ENCODE data around the gene TRIM17.

TRIM17 gene

DNA sequence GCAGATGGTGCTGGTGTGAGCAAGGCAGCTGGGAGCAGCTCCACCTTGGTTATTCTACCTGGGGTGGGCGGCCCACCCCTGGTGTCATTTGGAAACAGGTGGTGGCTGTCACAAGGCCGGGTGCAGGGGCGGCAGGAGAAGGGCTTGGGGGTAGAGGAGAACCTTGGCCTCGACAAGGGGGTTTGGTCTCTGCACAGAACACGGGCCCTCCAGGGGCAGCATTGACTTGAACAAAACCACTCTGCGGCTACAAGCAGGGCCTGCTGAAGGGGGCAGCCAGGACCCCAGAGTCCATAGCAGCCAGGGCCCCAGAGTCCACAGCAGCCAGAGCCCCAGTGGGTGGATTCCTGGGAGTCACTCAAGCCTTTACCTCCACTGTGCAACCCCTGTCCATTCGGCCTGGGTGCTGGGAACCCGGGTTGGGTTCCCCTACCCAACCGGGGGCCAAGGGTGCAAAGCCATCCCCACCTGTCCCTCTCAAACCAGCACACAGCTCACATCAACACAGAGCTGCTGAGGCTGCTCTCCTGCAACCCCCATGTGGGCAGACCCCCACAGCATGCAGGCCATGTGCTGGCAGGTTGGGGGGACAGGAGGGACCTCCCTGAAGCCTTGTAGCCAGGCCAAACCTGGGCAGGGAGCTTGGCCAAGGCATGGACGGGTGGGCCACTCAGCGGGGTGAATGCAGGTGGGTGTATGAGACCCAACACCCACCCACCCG lies 17.8 kb downstream of the TRIM17 start:
- no peaks in the 10 kb centered on the region; the same call in 1 of the 2 replicates for H3K4me1 ChIP-seq (ENCODE audit: control insufficient read depth, insufficient read depth, low read length)
- no peak overlapping the region for H3K4me3 ChIP-seq (ENCODE audit: low read depth, low read length)
- H3K27ac ChIP-seq (ENCODE audit: extremely low read depth, low read depth, low read length): no peak overlapping the region
- POLR2A ChIA-PET: interaction anchor here (0.7 kb wide), 1 partner anchor 131 kb away, joined by 4 read pairs; no protein-coding TSS in a partner anchor
- CTCF ChIA-PET: interaction anchor here (0.6 kb wide), 1 partner anchor 466 kb away, joined by 3 read pairs; no protein-coding TSS in a partner anchor
- H3K9me3 ChIP-seq (ENCODE audit: control insufficient read depth, insufficient read depth, low read depth, low read length): no peaks in the 10 kb centered on the region
- H3K36me3 ChIP-seq (ENCODE audit: control insufficient read depth in 2 of 2, insufficient read depth in 1 of 2, low read length in 2 of 2): peaks cover 20 to 96% of the 10 kb centered on the region in 2 experiments; a peak in 2 of 3 replicates
- no peak for TF ChIP-seq ZNF239 (tag by site-specific recombination; IDR thresholded peaks at IDR 0.05)
- TF ChIP-seq, protein P1, sequence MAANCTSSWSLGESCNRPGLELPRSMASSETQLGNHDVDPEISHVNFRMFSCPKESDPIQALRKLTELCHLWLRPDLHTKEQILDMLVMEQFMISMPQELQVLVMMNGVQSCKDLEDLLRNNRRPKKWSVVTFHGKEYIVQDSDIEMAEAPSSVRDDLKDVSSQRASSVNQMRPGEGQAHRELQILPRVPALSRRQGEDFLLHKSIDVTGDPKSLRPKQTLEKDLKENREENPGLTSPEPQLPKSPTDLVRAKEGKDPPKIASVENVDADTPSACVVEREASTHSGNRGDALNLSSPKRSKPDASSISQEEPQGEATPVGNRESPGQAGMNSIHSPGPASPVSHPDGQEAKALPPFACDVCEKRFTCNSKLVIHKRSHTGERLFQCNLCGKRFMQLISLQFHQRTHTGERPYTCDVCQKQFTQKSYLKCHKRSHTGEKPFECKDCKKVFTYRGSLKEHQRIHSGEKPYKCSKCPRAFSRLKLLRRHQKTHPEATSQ (tag by site-specific recombination; IDR thresholded peaks at IDR 0.05): no peak
- TF ChIP-seq SCRT2 (tag by site-specific recombination; IDR thresholded peaks at IDR 0.05): no peak
- TF ChIP-seq ZBTB1 (tag by site-specific recombination; IDR thresholded peaks at IDR 0.05): no peak
- no peak for TF ChIP-seq ZNF549 (tag by site-specific recombination; IDR thresholded peaks at IDR 0.05)
- TF ChIP-seq ZNF37A (tag by site-specific recombination; IDR thresholded peaks at IDR 0.05): no peak
- no peak for TF ChIP-seq ZNF311 (tag by site-specific recombination; IDR thresholded peaks at IDR 0.05; ENCODE audit: borderline replicate concordance)
- TF ChIP-seq ZNF670 (tag by site-specific recombination; IDR thresholded peaks at IDR 0.05; ENCODE audit: low read depth): no peak
- TF ChIP-seq ZNF132 (tag by site-specific recombination; IDR thresholded peaks at IDR 0.05; ENCODE audit: borderline replicate concordance): no peak
- no peak for TF ChIP-seq ZNF76 (tag by site-specific recombination; IDR thresholded peaks at IDR 0.05; ENCODE audit: borderline replicate concordance, low read depth)
- no peak for TF ChIP-seq ZNF292 (tag by site-specific recombination; IDR thresholded peaks at IDR 0.05; ENCODE audit: borderline replicate concordance, low read depth)
- TF ChIP-seq ZNF214 (tag by site-specific recombination; IDR thresholded peaks at IDR 0.05; ENCODE audit: borderline replicate concordance): no peak
- TF ChIP-seq, protein P2, sequence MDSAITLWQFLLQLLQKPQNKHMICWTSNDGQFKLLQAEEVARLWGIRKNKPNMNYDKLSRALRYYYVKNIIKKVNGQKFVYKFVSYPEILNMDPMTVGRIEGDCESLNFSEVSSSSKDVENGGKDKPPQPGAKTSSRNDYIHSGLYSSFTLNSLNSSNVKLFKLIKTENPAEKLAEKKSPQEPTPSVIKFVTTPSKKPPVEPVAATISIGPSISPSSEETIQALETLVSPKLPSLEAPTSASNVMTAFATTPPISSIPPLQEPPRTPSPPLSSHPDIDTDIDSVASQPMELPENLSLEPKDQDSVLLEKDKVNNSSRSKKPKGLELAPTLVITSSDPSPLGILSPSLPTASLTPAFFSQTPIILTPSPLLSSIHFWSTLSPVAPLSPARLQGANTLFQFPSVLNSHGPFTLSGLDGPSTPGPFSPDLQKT (IDR thresholded peaks at IDR 0.05; ENCODE audit: borderline replicate concordance, low read depth, low read length): no peak
- no peak for TF ChIP-seq ZNF777 (tag by site-specific recombination; IDR thresholded peaks at IDR 0.05; ENCODE audit: borderline replicate concordance)

DNA sequence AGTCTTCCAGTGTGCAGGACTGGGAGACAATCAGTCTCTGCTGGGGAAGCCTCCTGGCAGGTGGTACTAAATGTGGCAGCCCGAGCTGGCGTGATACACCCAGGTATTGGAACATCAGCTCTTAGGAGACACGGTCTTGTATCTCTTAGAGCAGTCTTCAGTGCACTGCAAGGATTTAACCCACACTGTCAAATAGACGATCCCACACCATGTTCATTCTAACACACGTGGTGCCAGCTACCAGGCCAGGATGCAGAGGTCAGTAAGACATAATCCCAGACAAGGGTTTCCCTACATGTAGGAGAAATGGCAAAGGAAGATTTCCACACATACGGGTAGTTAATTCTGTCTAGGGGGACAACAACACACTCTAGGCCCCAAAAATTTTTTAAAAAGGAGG lies 18.7 kb downstream of the TRIM17 start:
- H3K4me3 ChIP-seq (ENCODE audit: low read depth, low read length): no peak overlapping the region
- H3K27ac ChIP-seq (ENCODE audit: extremely low read depth, low read depth, low read length): no peak overlapping the region
- no peak for TF ChIP-seq MZF1 (tag by site-specific recombination; IDR thresholded peaks at IDR 0.05; ENCODE audit: borderline replicate concordance)
- TF ChIP-seq PRDM1 (tag by site-specific recombination; IDR thresholded peaks at IDR 0.05): no peak
- no peak for TF ChIP-seq ZNF10 (tag by site-specific recombination; IDR thresholded peaks at IDR 0.05)
- no peak for TF ChIP-seq ZNF132 (tag by site-specific recombination; IDR thresholded peaks at IDR 0.05; ENCODE audit: borderline replicate concordance)
- TF ChIP-seq ZNF830 (tag by site-specific recombination; IDR thresholded peaks at IDR 0.05; ENCODE audit: low read depth): no peak
- TF ChIP-seq ZNF391 (tag by site-specific recombination; IDR thresholded peaks at IDR 0.05; ENCODE audit: borderline replicate concordance, low read depth): no peak
- no peak for TF ChIP-seq ZSCAN23 (tag by site-specific recombination; IDR thresholded peaks at IDR 0.05)
- TF ChIP-seq ZNF239 (tag by site-specific recombination; IDR thresholded peaks at IDR 0.05): no peak
- TF ChIP-seq ZNF184 (tag by site-specific recombination; IDR thresholded peaks at IDR 0.05): no peak
- TF ChIP-seq, protein P3, sequence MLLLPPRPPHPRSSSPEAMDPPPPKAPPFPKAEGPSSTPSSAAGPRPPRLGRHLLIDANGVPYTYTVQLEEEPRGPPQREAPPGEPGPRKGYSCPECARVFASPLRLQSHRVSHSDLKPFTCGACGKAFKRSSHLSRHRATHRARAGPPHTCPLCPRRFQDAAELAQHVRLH (tag by site-specific recombination; IDR thresholded peaks at IDR 0.05): no peak
- TF ChIP-seq, protein P4, sequence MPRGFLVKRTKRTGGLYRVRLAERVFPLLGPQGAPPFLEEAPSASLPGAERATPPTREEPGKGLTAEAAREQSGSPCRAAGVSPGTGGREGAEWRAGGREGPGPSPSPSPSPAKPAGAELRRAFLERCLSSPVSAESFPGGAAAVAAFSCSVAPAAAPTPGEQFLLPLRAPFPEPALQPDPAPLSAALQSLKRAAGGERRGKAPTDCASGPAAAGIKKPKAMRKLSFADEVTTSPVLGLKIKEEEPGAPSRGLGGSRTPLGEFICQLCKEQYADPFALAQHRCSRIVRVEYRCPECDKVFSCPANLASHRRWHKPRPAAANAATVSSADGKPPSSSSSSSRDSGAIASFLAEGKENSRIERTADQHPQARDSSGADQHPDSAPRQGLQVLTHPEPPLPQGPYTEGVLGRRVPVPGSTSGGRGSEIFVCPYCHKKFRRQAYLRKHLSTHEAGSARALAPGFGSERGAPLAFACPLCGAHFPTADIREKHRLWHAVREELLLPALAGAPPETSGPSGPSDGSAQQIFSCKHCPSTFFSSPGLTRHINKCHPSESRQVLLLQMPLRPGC (tag by site-specific recombination; IDR thresholded peaks at IDR 0.05): no peak
- no peak for TF ChIP-seq ZNF341 (tag by site-specific recombination; IDR thresholded peaks at IDR 0.05; ENCODE audit: low read depth)
- H3K9me3 ChIP-seq (ENCODE audit: control insufficient read depth, insufficient read depth, low read depth, low read length): no peaks in the 10 kb centered on the region
- no peaks in the 10 kb centered on the region; the same call in 1 of the 2 replicates for H3K4me1 ChIP-seq (ENCODE audit: control insufficient read depth, insufficient read depth, low read length)
- ChIA-PET CTCF (no interaction called here), POLR2A (interaction anchor here (1.0 kb wide), 1 partner anchor 8 kb away, joined by 4 read pairs; the partner anchor contains the start of gene TRIM11)
- peaks cover 21 to 87% of the 10 kb centered on the region in 2 experiments; a peak in 2 of 3 replicates for H3K36me3 ChIP-seq (ENCODE audit: control insufficient read depth in 2 of 2, insufficient read depth in 1 of 2, low read length in 2 of 2)

Measured in HEK293 (cell line).